Measurements from ENCODE around the gene ARF1. TPM values are rescaled to one million over a fixed set of nuclear protein-coding genes. Genes with fewer than 3 reads are reported as not detected.

Gene ARF1
- total RNA-seq, 1 donor from 2014 or later: 162 TPM

DNA sequence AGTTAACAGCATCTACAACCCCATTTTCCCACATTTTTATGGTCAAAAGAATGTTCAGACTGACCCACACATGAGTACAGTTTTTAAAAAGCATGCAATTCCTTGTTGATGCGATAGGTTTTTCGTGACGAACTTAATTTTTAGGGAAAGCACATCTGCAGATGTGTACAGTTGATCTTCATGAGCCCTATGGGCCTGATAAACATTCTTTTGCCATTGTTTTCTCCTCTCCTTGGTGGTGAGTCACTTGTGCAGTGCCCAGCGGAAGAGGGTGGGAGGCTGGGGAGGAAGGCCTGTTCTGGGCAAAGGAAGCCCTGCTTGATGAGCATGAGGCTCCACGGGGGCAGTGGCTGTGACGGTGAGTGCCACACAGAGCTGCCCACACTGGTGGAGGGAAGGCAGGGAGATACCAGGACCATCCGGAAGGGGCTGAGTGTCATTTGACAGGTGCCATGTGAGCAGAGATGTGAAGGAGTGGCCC lies 5.3 kb downstream of the ARF1 start:
- DNase-seq (ENCODE audit: low read depth): peak; percentile 80

DNA sequence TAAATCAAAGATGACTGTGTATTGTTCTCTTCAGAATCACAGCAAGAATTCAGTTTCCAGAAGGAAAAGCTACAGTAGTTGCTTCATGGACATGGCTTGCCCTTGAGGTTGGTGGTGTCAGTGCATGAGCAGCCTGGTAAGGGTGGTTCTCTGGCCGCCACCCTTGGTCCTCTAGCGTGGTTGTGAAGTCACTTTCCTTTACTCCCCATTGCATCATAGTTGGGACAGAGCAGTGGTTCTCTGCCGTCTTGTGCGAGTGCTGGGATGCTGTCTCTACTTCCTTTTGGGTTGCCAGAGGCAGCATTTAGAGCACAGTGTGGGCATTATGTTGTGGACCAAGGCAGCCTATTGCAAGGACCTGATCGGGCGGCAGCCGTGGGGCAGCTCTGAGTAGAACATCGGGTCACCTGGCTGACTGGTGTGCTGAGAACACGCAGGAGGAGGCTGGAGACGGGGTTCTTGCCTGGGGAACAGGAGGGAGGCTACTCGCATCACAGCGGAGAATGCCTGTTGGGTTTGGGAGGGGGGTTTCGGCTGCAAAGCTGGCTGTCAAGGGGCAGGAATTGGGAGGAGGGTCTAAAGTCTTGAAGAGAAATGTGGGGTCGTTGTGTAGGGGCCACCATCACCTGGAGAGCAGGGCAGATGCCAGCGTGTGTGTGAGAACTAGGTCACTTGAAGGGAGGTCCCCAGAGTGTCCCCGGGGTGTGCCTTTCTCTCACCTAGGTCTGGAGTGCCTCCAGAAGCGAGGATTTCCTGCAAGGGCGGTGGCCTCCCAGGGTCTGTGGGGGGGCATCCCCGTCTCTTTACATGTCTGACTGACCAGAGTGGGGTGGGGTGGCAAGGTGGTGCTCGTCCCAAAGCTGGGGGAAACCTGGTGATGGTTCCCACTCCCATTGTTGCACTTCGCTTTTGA lies 6.3 kb downstream of the ARF1 start:
- no peak for DNase-seq (ENCODE audit: low read depth)

DNA sequence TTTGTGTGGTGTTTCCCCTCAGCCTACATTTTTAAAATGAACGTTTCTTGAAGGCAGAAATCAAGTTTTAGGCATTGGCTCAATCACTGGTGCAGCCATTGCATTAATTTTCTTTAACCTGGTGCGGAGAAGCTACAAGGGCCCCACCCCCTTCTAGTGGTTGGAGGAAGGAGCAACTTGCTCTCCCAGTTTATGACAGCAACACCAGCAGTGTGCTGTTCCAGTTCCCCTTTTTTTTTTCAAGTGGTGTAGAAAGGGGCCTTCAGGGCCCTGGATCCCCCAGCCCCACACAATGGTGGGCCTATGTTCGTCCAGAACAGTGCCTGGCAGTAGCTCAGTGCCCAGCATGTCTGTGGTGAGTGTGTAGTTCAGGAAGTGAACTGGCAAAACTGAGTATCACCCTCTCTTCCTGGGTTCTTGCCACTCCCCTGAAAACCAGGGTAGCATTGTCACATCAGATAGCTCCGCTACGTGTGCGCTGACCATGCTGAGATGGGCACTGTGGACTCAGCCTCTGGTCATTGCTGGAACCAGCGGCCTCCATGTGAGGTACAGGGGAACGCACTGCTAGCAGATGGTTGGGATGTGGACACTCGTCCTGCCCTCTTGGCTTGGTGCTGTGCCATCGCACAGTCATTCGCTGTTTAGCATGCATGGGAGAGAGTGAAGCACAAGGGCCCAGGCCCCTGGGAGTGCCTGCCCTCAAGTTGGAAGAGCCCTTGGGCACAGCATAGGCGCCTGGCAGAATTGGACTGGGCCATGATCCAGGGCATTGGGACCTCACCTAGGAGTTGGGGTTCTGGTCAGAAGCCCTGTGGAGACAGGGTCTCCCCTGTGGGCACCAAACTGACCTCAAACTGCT lies 7.2 kb downstream of the ARF1 start:
- no peak for DNase-seq (ENCODE audit: low read depth)

DNA sequence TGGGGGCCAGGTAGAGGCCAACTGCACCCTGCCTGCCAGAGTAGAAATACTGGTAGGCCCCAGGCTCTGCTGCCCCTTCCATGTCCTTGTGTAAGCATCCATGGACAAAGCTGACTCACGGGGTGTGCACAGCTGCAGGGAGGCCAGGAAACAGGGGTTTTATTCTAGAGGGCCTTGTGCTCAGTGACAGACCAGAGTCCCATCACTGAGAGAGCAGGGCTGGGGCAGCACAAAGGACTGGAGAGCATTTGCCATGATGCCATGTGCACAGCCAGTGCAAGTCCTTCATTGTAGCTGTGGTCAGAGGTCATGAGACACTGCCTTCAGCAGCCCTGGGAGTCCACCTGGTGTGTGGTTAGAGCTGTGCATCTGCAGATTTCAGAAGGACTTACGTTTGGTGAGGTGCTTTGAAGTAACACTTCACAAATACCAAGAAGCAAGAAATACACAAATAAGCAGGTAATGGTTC lies 8.1 kb downstream of the ARF1 start:
- peak; percentile 41 for DNase-seq (ENCODE audit: low read depth)

DNA sequence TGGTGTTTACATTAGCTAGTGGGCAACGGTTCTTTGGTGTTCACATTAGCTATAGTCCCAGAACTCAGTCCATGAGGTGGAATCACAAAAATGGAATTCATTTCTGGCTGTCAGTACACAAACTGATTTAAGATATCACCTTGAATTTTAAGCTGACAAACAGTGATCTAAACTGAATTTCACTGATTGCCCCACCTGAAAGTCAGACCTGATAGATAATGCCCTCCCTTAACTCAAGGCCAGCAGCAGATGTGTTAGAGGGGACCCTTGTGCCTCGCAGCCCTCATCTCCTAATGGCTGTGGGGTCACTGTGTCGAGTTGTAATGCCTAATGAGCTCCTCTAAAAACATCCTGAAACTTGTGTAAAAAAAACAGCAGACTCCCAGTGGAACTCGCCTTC lies 8.6 kb downstream of the ARF1 start:
- DNase-seq (ENCODE audit: low read depth): no peak

DNA sequence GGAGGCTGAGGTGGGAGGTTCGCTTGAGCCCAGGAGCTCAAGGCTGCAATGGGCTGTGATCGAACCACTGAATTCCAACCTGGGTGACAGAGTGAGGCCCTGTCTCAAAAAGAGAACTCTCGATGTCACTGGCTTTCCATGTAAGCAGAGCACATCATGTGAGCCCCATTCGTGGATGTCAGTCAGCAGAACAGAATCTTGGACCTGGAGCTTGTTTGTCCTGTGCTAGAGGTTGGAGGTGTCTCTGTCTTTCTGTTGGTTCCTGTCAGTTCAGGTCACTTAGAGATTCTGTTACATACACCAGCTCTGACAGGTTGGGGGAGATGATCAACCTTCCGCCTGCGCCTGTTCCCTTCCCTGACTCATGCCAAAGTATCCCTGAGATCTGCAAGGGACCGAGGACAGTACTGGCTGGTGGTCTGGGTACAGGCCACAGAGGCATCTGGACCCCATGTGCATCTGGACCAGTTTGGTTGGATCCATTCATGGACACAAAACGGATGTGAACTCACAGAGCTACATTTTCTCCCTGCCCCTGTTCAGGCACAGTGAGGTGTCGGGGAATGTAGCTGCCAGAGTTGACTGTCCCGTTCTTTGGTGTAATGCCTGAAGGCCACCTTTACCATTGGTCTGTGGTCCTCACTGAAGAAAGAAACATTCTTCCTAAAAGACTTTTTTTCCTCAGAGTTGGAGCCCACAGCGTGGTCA lies 10.0 kb downstream of the ARF1 start:
- DNase-seq (ENCODE audit: low read depth): no peak

DNA sequence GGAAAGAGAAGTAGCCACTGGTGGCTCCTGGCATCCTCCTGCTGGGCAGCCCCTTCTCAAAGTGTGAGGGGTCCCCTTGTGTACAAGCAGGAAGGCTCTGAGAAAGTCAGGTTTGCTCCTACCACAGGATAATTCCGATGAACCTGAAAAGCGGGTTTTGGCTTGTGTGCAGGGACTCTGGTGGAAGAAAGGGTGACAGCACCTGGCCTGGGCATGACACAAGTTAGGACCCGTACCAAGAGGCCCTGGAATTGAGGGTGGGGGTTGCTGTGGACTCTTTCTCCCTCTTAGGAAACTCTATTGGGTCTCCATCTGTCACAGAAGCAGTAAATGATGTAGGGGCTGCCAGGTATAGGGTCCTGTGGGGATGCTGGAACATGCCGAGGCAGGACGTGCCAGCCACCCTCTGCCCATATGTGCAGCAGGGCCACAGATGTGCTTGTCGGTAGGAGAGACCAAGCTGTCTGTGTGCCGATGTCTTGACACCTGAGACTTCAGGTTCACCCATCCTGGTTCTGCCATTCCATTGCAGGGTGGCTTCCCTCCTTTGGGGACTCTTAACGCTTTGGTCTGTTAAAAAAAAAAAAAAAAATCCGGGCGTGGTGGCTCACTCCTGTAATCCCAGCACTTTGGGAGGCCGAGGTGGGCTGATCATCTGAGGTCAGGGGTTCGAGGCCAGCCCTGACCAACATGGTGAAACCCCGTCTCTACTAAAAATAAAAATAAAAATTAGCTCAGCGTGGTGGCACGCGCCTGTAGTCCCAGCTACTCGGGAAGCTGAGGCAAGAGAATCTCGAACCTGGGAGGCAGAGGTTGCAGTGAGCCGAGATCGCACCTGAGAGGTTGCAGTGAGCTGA lies 10.8 kb downstream of the ARF1 start:
- no peak for DNase-seq (ENCODE audit: low read depth)

DNA sequence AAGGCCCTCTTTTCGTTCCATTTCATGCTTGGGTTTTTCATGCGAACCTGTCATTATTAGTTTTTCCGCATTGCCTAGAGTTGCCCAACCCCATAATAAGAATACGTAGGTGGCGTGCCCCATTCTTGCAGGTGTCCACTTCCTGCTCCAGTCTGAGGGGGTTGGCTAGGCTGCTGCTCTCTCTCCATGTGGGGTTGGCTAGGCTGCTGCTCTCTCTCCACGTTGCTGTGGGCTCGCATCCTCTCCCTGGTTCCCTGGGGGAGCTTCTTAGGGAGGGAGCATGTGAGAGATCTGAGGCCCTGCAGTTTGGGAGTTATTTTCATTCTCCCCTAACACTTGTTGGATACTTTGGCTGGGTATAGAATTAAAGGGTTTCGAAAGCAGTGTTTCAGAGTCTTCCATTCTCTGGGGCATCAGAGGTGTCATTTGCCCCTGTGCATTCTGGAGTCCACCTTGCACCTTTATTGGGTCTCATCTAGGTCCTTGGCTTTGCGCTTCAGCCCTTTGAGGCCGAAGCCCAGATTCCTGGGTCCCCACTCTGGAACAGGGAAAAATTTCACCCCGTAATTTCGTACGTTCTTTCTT lies 12.0 kb downstream of the ARF1 start:
- no peak for DNase-seq (ENCODE audit: low read depth)

DNA sequence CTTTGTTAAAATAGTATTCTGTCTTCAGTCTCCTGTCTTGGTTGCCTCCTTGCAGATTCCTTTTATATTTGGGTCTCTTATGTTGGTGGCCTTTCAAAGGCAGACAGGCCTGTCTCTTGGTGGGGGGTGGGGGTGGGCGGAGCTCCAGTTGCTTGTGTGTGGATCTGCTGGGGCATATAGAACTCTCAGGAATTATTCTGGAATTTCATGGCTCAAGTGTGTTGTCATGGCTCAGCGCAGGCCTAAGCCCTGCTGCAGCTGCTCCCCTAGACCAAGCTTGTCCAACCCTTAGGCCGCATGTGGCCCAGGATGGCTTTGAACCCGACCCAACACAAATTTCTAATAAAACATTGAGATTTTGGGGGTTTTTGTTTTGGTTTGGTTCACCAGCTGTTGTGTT lies 12.7 kb downstream of the ARF1 start:
- DNase-seq (ENCODE audit: low read depth): no peak

DNA sequence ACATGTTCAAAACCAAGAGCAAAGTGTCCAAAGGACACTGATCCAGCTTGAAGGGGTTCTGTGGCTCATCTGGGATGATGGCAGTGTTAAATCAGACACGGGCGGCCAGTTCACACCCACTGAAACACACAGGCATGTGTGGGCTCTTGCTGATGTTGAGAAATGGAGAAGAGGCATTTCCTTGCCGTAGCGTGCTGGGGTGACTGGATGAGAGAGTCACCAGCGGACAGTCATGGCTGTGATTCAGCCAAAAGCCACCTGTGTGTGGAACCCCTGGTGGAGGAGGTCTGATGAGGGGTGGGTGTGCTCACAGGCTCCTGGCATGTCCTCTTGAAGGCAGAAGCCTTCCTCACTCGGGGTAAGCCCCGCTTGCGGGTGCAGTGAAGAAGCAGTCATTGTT lies 13.4 kb downstream of the ARF1 start:
- DNase-seq (ENCODE audit: low read depth): no peak

DNA sequence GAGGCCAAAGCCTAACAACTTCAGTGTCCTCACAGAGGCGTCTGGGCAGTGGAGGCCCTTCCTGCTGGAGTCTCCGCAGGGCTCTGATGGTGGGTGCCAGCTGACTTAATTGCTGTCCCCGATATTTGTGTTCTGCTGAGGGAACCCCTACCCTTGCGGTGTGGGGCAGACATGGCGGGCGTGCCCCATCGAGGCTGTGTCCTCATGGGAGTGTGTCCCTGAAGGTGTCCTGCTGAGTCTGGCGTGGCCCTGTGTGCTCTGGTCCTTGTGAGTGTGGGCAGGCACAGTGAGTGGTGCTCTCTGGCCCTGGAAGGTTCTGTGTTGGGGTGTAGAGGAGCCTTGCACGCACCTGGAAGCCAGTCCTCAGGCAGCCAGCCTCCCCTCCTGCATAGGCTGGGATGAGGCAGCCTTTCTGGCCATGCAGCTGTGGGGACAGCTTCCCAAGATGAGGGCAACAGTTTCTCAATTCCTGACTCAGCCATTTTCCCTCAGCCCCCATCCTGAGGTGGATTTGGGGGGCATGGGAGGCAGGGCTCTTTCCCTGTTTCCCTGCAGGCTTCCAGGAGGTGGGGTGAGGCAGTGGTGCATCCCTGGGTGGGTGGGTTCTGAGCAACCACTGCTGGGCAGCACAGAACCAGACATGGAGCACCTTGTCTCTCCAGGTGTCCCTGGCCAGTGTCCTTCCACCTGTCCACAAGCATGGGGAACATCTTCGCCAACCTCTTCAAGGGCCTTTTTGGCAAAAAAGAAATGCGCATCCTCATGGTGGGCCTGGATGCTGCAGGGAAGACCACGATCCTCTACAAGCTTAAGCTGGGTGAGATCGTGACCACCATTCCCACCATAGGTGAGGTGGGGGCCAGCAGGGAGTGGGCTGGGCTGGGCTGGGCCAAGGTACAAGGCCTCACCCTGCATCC lies 14.2 kb downstream of the ARF1 start:
- no peak for DNase-seq (ENCODE audit: low read depth)

DNA sequence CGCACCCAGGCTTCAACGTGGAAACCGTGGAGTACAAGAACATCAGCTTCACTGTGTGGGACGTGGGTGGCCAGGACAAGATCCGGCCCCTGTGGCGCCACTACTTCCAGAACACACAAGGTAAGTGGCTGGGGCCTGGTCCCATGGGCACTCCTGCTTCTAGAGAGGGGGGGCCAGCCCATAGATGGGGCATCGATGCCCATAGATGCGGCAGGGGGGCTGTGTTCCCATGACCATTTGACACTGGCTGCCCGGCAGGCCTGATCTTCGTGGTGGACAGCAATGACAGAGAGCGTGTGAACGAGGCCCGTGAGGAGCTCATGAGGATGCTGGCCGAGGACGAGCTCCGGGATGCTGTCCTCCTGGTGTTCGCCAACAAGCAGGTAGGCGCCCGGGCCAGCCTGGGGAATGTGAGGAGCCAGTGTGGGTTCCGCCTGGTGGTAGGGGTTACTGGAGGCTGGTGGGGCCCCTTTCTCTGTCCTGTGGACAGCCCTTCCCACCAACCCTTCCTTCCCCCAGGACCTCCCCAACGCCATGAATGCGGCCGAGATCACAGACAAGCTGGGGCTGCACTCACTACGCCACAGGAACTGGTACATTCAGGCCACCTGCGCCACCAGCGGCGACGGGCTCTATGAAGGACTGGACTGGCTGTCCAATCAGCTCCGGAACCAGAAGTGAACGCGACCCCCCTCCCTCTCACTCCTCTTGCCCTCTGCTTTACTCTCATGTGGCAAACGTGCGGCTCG lies 15.0 kb downstream of the ARF1 start:
- no peak for DNase-seq (ENCODE audit: low read depth)

DNA sequence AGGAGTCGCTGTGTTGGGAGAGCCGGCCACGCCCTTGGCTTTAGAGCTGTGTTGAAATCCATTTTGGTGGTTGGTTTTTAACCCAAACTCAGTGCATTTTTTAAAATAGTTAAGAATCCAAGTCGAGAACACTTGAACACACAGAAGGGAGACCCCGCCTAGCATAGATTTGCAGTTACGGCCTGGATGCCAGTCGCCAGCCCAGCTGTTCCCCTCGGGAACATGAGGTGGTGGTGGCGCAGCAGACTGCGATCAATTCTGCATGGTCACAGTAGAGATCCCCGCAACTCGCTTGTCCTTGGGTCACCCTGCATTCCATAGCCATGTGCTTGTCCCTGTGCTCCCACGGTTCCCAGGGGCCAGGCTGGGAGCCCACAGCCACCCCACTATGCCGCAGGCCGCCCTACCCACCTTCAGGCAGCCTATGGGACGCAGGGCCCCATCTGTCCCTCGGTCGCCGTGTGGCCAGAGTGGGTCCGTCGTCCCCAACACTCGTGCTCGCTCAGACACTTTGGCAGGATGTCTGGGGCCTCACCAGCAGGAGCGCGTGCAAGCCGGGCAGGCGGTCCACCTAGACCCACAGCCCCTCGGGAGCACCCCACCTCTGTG lies 15.9 kb downstream of the ARF1 start:
- DNase-seq (ENCODE audit: low read depth): no peak

DNA sequence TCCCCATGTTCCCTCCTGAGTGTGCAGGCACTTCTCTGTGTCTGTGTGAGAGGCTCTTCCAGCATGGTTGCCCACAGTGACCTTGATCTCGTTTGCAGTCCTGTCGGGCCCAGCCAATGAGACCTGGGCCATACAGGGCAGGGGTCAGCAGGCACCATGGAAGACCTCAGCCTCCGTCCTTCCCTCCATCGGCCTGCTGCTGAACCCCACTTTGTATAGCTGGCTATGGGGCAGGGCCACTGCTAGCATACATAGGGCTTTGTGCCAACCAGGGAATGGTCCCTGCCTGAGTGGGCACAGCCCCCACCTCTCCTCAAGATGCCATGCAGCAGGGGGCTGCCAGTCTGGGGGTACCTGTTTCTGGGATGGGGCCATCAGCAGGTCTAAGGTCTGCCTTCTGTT lies 16.8 kb downstream of the ARF1 start:
- DNase-seq (ENCODE audit: low read depth): no peak

DNA sequence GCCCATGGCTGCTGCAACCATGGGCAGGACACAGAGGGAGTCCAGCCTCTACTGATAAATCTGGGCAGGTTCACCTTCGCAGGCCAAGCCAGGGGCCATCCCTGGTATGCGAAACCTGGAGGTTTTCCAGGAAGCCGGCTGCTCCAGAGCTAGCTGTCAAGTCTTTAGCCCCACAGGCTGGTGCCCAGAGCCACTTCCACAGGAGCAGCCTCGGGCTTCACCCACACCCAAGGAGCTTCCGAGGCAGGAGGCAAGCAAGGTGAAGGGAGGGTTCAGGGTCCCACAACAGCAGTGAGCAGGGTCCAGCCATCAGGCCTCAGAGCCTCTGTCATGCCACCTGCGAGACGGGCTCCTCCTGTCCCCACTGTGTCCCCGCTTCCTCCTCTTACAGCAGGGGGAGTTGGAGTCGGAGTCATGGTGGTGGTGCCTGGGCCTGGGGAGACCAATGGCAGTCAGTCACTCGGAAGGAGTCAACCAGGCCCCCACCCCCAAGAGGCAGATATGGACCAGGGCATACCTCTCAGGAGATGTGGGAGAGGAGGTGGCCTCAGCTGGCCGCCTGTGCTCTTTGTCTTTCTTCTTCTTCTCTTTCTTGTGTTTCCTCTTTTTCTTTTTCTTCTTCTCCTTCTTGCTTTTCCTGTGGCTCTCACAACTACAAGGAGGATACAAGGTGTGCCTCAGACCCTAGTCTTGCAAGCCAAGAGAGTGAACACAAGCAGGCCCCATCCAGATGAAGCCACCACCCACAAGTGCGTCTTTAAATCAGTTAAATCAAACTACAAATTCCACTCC lies 18.5 kb downstream of the ARF1 start:
- DNase-seq (ENCODE audit: low read depth): no peak

DNA sequence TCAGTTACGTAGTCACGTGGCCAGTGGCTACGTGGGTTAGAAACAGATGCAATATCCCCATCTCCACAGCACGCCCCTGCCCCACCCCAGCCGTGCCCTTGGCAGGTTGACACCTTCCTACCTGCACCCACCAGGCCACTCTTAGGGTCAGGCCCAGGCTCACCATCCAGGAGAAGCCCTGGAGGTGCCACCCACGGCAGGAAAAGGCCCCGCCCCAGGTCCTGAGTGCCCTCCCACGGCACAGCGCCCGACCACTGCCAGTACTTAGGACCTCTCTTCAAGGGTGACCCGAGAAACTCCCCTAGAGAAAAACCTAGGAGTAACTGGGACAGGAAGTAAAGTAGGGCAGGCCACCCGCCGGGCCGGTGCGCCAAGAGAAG lies 19.1 kb downstream of the ARF1 start:
- DNase-seq (ENCODE audit: low read depth): no peak

DNA sequence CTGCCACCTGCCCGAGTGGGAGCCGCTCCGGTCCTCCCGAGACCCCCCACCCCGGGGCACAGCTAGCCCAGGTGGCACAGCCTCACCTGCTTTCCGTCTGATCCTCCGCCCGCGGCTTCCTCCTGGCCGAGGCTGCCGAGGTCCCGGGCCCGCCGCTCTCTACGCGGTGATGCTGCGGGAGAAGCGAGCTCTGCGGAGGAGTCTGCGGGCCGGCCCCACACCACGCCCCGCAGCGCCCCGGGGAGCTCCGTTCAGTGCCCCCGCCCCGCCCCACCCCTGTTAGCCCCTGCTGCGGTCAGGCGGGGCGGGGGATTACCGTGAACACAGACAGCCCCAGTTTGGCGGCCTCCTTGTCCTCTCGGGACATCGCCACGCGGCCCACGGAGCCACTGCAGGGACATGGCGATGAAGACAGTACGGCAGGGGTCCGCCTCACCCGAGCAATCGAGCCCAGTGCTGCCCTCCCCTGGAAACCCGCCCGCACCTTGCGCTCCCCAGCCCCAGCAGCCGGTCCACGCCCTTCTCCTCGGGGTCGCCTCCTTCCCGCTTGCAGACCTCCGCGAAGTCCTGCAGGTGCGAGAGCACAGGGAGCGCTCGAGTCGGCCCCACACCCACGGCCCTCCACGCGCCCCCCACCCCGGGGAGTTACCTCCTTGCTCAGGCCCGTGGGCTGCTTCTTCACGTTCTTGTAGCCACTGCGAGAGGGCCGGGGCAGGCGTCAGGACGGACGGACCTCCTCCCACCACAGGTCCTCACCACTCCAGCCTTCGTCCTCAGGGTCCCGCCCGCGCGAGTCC lies 19.7 kb downstream of the ARF1 start:
- no peak for DNase-seq (ENCODE audit: low read depth)

Data from renal cortical epithelial cell (primary cell).